A549 (cell line): ENCODE data around the gene TOP2A. TPM values are rescaled to one million over a fixed set of nuclear protein-coding genes. Genes with fewer than 3 reads are reported as not detected.

ENCODE experiments used
- ATAC-seq, 2 experiments: fragments of 200-7000 bp in 1 of 2; fragments of >200 bp in 1 of 2; cut with Nextera tagmentation in 1 of 2; cut with Tn5 transposase in 1 of 2; 3 replicates each; pipeline versions ENCODE4 v1.8.0 to v1.9.1; 2018 to 2020; ENCODE audit warnings: mild to moderate bottlenecking in 1 of 2, moderate library complexity in 1 of 2
- CTCF ChIA-PET: fragments of 300-600 bp; sonication (Branson Sonifier 250); formaldehyde crosslinking; extraction: SDS; loops from one replicate; lab custom pipeline; 2021; ENCODE audit warnings: antibody characterized with exemption, inconsistent platforms; lab: Yijun Ruan, JAX
- POLR2A ChIA-PET: fragments of 350-600 bp; formaldehyde crosslinking; extraction: SDS; loops from one replicate; lab custom pipeline; 2021; ENCODE audit warnings: antibody characterized with exemption, inconsistent platforms; lab: Yijun Ruan, JAX
- DNase-seq, 2 experiments: peaks; one replicate each; pipeline versions ENCODE4 v3.0.0 to v3.0.0-alpha.2; 2011 to 2016; ENCODE audit warnings: low read depth in 1 of 2, low spot score in 1 of 2
- FAIRE-seq: peaks from 2 replicates; lab custom pipeline; 2011; peaks lifted over from hg19 to GRCh38; lab: Jason Lieb, UNC
- H3K27ac ChIP-seq, 2 experiments: fragments of >200 bp; sonication (Bioruptor Twin); formaldehyde crosslinking; 3 replicates each; pipeline ENCODE4 v1.5.1; 2016 to 2017
- H3K4me1 ChIP-seq: fragments of >200 bp; sonication (Bioruptor Twin); formaldehyde crosslinking; 3 replicates; pipeline ENCODE4 v1.6.1; 2016
- H3K4me2 ChIP-seq: fragments of >200 bp; sonication (Bioruptor Twin); formaldehyde crosslinking; 3 replicates; pipeline ENCODE4 v1.6.1; 2016
- H3K4me3 ChIP-seq: fragments of >200 bp; sonication (Bioruptor Twin); formaldehyde crosslinking; 3 replicates; pipeline ENCODE4 v1.5.1; 2016
- H3K9me3 ChIP-seq: fragments of >200 bp; sonication (Bioruptor Twin); formaldehyde crosslinking; 3 replicates; pipeline ENCODE4 v1.6.1; 2016
- CBX2 ChIP-seq: fragments of 200-600 bp; sonication (generic); IDR thresholded peaks from 2 replicates; pipeline ENCODE4 v1.6.1; 2016; ENCODE audit warnings: low read depth, mild to moderate bottlenecking, borderline replicate concordance
- CBX8 ChIP-seq: fragments of 200-600 bp; sonication (generic); IDR thresholded peaks from 2 replicates; pipeline ENCODE4 v1.6.1; 2016
- CHD4 ChIP-seq: fragments of 200-600 bp; sonication (generic); IDR thresholded peaks from 2 replicates; pipeline ENCODE4 v1.6.1; 2016; ENCODE audit warnings: antibody characterized with exemption, mild to moderate bottlenecking, borderline replicate concordance
- FOXS1 ChIP-seq: fragments of 250-450 bp; sonication (Bioruptor Pico); IDR thresholded peaks from 2 replicates; pipeline ENCODE4 v1.5.0; 2020; ENCODE audit warnings: mild to moderate bottlenecking, moderate library complexity
- HES2 ChIP-seq: fragments of >200 bp; sonication (Bioruptor Twin); formaldehyde crosslinking; IDR thresholded peaks from 2 replicates; pipeline ENCODE4 v1.6.1; 2016
- HEYL ChIP-seq: fragments of 250-450 bp; sonication (Bioruptor Pico); IDR thresholded peaks from 2 replicates; pipeline ENCODE4 v1.8.0; 2021; ENCODE audit warnings: mild to moderate bottlenecking, moderate library complexity
- HOXA7 ChIP-seq: fragments of 250-450 bp; sonication (Bioruptor Pico); IDR thresholded peaks from 2 replicates; pipeline ENCODE4 v1.5.0; 2020; ENCODE audit warnings: mild to moderate bottlenecking, moderate library complexity
- HOXB13 ChIP-seq: fragments of 250-450 bp; sonication (Bioruptor Pico); IDR thresholded peaks from 2 replicates; pipeline ENCODE4 v1.5.0; 2020; ENCODE audit warnings: low read depth, mild to moderate bottlenecking, moderate library complexity
- HOXB5 ChIP-seq: fragments of 250-450 bp; sonication (Bioruptor Pico); IDR thresholded peaks from 2 replicates; pipeline ENCODE4 v1.5.0; 2020; ENCODE audit warnings: mild to moderate bottlenecking, moderate library complexity
- JUNB ChIP-seq: fragments of >200 bp; sonication (Bioruptor Twin); formaldehyde crosslinking; IDR thresholded peaks from 2 replicates; pipeline ENCODE4 v1.6.1; 2016
- MAFK ChIP-seq: fragments of 450-650 bp; IDR thresholded peaks from 2 replicates; pipeline ENCODE4 v1.6.1; 2014; ENCODE audit not compliant: partially characterized antibody
- NR3C1 ChIP-seq: fragments of >200 bp; sonication (Bioruptor Twin); formaldehyde crosslinking; IDR thresholded peaks from 3 replicates; pipeline ENCODE4 v1.6.1; 2017
- PBX3 ChIP-seq: IDR thresholded peaks from 2 replicates; pipeline ENCODE4 v1.6.1; 2012
- PHF8 ChIP-seq: fragments of 200-600 bp; sonication (generic); IDR thresholded peaks from 2 replicates; pipeline ENCODE4 v1.6.1; 2016; ENCODE audit warnings: low read depth, mild to moderate bottlenecking, antibody characterized with exemption, moderate library complexity, borderline replicate concordance
- REST ChIP-seq: fragments of 200-600 bp; sonication (generic); IDR thresholded peaks from 2 replicates; pipeline ENCODE4 v1.6.1; 2016; ENCODE audit warnings: antibody characterized with exemption, mild to moderate bottlenecking, moderate library complexity
- RFX5 ChIP-seq: fragments of 450-650 bp; IDR thresholded peaks from 2 replicates; pipeline ENCODE4 v1.7.1; 2014; ENCODE audit warnings: antibody characterized with exemption, mild to moderate bottlenecking, moderate library complexity
- RNF2 ChIP-seq: fragments of 200-600 bp; sonication (generic); IDR thresholded peaks from 2 replicates; pipeline ENCODE4 v1.6.1; 2016; ENCODE audit warnings: low read depth, mild to moderate bottlenecking, antibody characterized with exemption, moderate library complexity, borderline replicate concordance
- WGBS: methylation state at CpG from one replicate; pipeline ENCODE4 v1.1.6; 2017; ENCODE audit errors: missing lambda C conversion rate; 5-methylcytosine and 5-hydroxymethylcytosine counted together
- polyA plus RNA-seq, 4 experiments: library from polyadenylated mRNA; depleted of rRNA in 3 of 4; stranded (reverse); fragments of >200 nt; fragmentation: RNase III in 1 of 4; extraction: RNeasy Plus Mini Kit Qiagen cat#74134 plus additional on column Dnase treatment in 1 of 4; gene quantifications; 2 replicates in 3 of 4; 3 replicates in 1 of 4; pipeline ENCODE4 v1.2.3, GENCODE V29; 2011 to 2017
- TF ChIP-seq, protein P1 (sequence below): fragments of 250-450 bp; sonication (Bioruptor Pico); IDR thresholded peaks from 2 replicates; pipeline ENCODE4 v1.5.0; 2021; ENCODE audit warnings: mild to moderate bottlenecking, moderate library complexity, borderline replicate concordance
- TF ChIP-seq, protein P2 (sequence below): fragments of 450-650 bp; IDR thresholded peaks from 2 replicates; pipeline ENCODE4 v1.6.1; 2014; ENCODE audit warnings: antibody characterized with exemption
- TF ChIP-seq, protein P3 (sequence below): fragments of 150-350 bp; IDR thresholded peaks from 2 replicates; pipeline ENCODE4 v1.6.1; 2014; ENCODE audit warnings: low read depth, mild to moderate bottlenecking, low read length

The TOP2A gene
- polyA plus RNA-seq, 2 of the 4 experiments (the other 2 are of a cell fraction), result 226 to 416 TPM

- ChIA-PET CTCF (interaction anchor here (0.8 to 40.3 kb wide), 6 partner anchors 9 to 212 kb away, joined by 3 to 2395 read pairs (median 4); partner anchors contain the start of genes CDC6, RARA and WIPF2), POLR2A (interaction anchor here (1.1 kb wide), 1 partner anchor 31 kb away, joined by 9 read pairs; no protein-coding TSS in a partner anchor)
- no peak overlapping the region for H3K4me3 ChIP-seq
- ATAC-seq, result no peak
- peaks cover 100% of the 10 kb centered on the region for H3K4me1 ChIP-seq
- H3K4me2 ChIP-seq, result no peak overlapping the region; the same call in 2 of the 3 replicates
- no peak for FAIRE-seq
- no peak for DNase-seq
- 84% methylated on average over 5 of the region's 5 CpGs for WGBS
- H3K27ac ChIP-seq, result peak overlapping the region in 1 of 2 experiments; percentile 37; a peak in 2 of 6 replicates
- no peak for TF ChIP-seq CHD4
- TF ChIP-seq, protein P1, sequence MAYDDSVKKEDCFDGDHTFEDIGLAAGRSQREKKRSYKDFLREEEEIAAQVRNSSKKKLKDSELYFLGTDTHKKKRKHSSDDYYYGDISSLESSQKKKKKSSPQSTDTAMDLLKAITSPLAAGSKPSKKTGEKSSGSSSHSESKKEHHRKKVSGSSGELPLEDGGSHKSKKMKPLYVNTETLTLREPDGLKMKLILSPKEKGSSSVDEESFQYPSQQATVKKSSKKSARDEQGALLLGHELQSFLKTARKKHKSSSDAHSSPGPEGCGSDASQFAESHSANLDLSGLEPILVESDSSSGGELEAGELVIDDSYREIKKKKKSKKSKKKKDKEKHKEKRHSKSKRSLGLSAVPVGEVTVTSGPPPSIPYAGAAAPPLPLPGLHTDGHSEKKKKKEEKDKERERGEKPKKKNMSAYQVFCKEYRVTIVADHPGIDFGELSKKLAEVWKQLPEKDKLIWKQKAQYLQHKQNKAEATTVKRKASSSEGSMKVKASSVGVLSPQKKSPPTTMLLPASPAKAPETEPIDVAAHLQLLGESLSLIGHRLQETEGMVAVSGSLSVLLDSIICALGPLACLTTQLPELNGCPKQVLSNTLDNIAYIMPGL (CRISPR knock-in tag), result no peak
- TF ChIP-seq HOXB13, result no peak
- TF ChIP-seq CBX8, result no peak
- TF ChIP-seq RNF2, result no peak
- TF ChIP-seq PBX3, result no peak
- TF ChIP-seq, protein P2, sequence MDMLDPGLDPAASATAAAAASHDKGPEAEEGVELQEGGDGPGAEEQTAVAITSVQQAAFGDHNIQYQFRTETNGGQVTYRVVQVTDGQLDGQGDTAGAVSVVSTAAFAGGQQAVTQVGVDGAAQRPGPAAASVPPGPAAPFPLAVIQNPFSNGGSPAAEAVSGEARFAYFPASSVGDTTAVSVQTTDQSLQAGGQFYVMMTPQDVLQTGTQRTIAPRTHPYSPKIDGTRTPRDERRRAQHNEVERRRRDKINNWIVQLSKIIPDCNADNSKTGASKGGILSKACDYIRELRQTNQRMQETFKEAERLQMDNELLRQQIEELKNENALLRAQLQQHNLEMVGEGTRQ, result no peak
- TF ChIP-seq HES2, result no peak
- no peaks in the 10 kb centered on the region for H3K9me3 ChIP-seq
Measured at GRCh38 chr17:40348136-40348504, 69.6 kb downstream of the TOP2A start.

DNA sequence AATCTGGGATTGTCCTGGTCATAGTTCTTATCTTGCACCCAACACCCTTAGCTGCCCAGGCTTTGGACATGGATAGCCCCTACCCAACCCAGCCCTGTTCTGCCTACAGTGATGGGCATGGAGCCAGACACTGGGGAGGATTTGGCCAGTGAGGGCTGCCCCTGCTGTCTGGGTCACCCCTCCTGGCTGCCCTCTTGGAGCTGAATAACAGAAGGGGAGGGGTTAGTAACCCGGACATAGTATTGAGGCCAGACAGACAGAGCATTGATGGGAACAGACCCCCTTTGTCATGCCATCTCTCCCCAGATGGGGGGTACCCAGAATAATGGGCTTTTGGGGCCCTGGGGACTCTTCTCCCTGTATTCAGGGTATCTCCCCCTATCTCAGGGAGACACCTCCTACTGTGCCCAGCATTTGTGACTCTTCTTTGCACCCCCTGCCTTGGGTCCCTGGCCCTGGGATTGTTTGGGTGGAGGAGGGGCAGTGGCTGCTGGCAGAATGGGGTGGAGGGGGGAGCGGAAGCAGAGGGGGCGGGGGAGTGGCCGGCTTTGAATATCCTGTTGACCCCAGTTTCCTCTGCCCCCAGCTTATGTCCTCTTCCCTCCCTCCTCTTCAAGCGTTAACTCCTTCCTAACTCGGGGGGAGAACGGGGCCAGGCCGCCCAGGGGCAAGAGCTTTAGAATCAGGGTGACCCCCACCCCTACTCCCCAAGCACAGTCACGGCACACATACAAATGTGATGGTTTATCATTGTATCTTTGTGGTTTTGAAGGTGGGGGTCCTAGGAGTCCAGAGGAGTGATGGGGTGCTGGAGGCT, 70.2 kb downstream of the TOP2A start:
- Histone ChIP-seq H3K4me1 (peaks cover 100% of the 10 kb centered on the region), H3K4me3 (no peak overlapping the region), H3K9me3 (no peaks in the 10 kb centered on the region), H3K4me2 (peak overlapping the region; percentile 97; the same call in 2 of the 3 replicates), H3K27ac (peak overlapping the region in 1 of 2 experiments; percentile 92; a peak in 2 of 6 replicates)
- FAIRE-seq (no peak), DNase-seq (no peak), ATAC-seq (no peak)
- TF ChIP-seq HOXB5 (CRISPR knock-in tag) (no peak), NR3C1 (no peak), CBX2 (no peak), PHF8 (no peak), HOXA7 (no peak), MAFK (no peak), RFX5 (no peak), JUNB (no peak), REST (no peak), HEYL (CRISPR knock-in tag) (no peak), FOXS1 (CRISPR knock-in tag) (no peak)
- TF ChIP-seq, protein P3, sequence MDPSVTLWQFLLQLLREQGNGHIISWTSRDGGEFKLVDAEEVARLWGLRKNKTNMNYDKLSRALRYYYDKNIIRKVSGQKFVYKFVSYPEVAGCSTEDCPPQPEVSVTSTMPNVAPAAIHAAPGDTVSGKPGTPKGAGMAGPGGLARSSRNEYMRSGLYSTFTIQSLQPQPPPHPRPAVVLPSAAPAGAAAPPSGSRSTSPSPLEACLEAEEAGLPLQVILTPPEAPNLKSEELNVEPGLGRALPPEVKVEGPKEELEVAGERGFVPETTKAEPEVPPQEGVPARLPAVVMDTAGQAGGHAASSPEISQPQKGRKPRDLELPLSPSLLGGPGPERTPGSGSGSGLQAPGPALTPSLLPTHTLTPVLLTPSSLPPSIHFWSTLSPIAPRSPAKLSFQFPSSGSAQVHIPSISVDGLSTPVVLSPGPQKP, result no peak
- TF ChIP-seq, protein P1 (CRISPR knock-in tag), result no peak
- POLR2A ChIA-PET, result interaction anchor here (1.1 kb wide), 1 partner anchor 30 kb away, joined by 9 read pairs; no protein-coding TSS in a partner anchor
- CTCF ChIA-PET, result interaction anchor here (0.8 to 40.3 kb wide), 5 partner anchors 10 to 213 kb away, joined by 3 to 2395 read pairs (median 5); partner anchors contain the start of genes CDC6 and RARA
- 89% methylated on average over 9 of the region's 9 CpGs for WGBS
